Activated naive CD4-positive, alpha-beta T cell treated with anti-CD3 and anti-CD28 coated beads, Interleukin-2, amount 50 U/mL, for 16 hours (primary cell): ENCODE results near the gene UAP1.

Experiments
- DNase-seq: peaks from one replicate; pipeline ENCODE4 v3.0.0-alpha.2; 2020

Gene UAP1

DNA sequence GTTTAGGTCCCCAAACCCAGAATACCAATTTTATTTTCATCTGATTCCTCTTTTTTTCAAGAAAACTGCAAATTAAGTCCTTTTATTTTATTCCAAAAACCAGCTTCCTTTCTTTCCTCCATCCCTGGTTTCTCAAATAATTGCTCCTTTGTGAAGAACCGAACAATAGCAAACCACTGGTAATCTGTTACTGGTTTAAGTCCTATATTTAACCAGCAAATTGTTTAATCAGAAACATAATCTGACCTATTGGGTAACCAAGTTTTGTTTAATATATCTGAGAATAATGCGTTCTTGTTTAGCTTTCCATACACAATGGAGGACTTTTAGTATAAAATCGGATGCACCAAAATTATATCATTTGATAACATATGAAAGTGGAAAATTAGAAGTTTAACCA, 57.6 kb downstream of the UAP1 start:
- DNase-seq = no peak

DNA sequence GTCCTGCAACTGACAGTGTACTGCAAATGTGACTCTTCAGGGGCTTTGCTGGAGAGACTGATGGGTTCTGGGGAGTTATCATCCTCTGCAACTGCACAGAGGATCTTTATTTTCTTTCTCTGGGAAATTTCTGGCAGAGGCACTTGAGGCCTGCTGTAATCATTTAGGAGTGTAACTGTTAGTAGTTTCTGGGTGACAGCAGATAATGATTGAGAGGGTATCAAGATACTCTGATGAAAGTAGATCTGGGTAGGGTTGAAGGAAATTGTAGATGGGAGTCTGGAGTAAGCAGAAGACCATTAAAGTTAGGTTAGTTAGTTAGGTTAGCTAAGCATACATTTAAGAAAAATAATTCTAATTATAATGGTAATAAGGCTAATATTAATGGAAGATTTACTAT, 59.7 kb downstream of the UAP1 start:
- no peak for DNase-seq

DNA sequence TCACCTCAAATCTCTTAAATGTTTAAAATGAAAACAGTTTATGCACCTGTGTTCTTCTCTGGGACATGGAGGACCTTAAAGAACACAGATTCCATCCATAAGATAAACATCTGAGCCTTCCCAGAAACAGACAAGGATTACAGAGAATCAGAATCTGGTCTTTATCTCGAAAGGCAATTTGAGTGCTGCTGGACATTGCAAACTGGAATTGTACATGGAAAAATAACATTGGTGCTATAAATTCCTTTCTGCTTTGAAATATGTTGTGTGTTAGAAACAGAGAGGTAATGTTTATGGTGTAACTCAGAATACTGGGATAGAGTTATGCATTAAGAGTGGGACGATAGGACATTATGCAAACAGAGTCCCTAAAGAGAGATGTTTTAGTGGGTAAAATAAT, 64.2 kb downstream of the UAP1 start:
- no peak for DNase-seq

DNA sequence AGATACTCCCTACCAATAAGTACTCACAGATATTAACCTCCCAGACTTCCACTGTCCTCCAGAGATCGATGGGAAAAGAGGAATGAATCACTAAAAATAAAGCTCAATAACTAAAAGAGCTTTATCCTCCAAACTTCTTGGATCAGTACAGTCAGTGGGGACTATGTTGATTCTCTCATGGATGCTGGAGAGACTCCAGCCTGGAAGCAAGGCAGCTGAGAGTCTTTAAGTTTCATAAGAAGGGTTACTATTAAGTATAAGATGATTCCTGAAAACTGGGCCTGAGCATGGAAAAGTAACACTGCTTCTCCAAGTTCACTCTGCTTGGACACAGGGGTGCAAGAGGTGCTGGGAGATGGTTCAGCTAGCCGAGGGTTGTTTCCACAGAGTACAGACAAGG, 64.6 kb downstream of the UAP1 start:
- DNase-seq = no peak

DNA sequence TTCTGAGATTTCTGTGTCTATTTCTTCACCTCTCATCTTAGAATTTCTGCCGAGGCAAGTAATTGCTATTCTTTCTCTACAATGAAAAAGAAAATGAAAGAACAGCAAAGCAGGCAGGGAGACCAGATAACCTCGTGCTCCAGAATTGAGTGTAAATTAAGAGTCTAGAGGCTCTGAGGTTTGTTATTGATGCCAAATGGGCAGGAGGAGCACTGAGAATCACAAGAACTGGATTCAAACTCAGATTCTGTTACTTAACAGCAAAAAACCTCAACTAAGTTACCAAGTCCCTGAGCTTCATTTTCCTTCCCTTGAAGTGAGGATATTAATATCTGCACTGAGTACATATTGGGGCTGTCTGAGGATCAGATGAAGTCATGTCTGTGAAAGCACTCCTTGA, 65.2 kb downstream of the UAP1 start:
- no peak for DNase-seq

DNA sequence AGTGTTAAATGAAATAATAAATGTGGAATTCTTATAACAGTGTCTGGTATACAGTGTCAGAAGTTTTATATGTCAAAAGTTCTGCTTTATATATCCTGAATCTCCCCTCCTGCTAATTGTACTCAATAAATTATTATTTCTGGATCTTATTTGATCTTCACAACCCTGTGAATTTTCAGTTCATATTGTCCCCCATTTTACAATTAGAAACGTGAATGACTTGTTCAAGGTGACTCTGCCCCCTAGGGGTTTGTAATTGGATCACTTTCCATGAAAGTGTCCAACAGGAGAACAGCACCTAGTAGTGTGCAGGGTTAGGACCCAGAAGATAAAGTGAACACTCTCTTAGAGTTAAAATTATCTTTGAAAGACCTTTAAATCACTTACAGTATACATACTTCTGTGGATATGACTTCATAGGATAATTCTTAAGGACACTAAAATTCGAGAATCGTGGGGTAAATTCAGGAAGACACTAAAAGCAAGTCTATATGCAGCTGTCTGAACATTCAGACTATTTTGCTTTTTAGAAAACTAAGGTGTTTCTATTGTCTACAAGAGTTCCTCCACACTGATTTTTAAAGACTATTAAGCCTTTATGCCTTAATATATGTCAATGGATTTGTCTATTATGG, 66.3 kb downstream of the UAP1 start:
- DNase-seq = no peak

DNA sequence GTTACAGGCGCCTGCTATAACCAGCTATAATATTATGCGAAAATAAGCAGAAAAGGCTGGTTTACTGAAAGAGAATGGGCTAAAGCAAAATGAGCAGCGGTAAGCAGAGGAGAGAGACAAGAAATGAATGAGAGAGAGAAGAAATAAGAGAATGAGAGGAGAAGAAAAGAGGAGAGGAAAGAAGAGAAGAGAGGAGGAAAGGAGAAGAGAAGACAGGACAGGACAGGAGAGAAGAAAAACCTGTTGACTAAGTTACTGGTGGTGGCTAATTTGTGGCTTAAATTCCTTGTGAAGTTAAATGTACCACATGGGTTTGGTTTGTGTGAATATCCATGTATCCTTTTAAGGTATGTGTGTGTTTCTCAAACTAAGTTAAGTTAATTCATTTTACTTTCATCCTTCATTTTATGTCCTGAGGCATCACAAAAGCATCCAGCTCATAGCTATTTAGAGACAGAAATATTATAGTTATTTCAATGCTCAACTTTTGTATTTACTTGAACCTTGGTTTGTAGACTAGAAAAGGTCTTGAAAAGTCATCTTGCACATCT, 67.6 kb downstream of the UAP1 start:
- no peak for DNase-seq

DNA sequence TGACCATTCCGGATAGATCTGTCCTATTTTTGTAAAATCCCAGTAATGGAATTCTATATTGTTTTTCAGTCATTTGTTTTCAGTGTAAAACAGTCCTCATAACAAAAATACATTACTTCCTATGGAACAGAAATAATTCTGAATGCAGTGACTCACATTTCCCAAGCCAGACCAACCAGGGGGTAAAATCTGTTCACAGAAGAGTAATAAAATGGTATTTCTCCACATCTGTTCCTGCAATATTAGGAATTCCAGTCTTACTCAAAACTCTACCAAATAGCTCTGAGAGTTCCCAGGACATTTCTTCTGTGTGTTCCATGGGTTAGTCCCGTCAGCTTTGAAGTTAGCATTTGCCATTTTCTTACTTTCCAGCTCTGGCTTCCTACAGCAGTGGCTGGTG, 68.1 kb downstream of the UAP1 start:
- DNase-seq = no peak

DNA sequence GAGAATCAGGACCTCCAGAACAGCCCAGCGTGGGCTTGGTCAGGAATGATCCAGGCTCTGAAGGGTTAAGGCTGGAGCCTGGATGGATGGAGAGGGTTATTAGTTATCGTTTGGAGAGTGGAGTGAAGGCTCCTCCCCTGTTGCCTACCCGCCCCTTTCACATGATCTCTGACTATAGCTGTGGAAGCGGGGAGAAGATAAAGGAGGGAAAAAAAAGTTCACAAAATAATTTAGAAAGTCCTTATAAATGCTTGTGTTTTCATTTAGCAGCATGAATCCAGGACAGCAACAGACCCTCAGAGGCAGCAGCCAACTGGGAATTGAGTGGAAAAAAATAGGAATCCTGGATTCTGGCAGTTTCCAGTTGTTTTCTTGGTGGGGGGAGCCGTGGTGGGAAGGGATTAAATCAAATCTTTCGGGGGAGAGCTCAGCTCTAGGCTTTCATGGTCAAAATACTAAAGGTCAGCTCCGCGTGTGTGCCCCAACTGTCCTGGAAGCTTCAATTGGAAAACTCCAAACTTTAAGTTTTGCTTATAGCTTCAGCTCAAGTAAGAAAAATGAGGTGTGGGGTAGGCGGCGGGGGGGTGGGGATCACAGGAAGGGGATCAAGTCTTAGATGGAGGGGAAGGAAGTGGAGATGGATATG, 70.1 kb downstream of the UAP1 start:
- DNase-seq = no peak

DNA sequence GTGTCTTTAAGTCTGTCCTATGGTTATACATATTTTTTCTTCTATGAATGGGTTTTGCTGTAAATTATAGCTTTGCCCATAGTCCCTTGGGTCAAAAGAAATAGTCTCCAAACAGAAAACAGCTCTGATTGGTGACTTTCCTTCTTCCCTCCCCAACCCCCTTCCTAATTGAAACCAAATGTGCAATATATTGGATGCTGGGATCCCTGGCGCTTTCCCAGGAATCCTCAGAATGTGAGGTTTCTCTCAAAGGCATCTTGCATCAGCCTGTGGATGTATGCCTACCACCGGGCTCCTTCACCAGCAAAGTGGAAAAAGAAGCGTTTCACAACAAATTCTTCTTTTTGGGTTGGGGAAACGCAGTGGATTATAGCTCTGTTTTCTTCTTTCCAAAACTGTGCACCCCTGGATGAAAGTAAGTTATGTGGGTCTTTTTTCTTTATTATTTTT, 70.7 kb downstream of the UAP1 start, which contains the start of gene DDR2:
Gene DDR2 (plus strand): TSS at position 248 of the 450 bp plus-strand sequence. CDS start 86,600 bp downstream, outside the sequence.
- no peak for DNase-seq

DNA sequence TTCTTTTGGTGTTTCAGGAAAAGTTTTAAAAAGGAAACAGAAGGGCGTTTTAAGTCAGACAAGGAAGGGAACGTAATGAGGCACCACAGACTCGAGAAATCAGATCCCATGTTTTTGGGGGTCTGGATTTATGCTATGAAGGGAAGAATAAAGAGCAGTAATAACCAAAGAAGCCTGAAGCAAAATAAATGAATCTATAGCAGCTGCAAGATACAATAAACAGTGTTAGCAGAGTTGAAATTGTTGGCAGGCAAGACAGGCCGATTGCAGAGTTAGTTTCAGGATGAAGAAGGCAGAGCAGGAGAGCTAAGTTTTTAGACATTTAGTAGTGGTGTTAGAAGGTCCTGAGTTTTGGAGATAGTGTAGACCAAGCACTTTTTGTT, 71.2 kb downstream of the UAP1 start:
- no peak for DNase-seq

DNA sequence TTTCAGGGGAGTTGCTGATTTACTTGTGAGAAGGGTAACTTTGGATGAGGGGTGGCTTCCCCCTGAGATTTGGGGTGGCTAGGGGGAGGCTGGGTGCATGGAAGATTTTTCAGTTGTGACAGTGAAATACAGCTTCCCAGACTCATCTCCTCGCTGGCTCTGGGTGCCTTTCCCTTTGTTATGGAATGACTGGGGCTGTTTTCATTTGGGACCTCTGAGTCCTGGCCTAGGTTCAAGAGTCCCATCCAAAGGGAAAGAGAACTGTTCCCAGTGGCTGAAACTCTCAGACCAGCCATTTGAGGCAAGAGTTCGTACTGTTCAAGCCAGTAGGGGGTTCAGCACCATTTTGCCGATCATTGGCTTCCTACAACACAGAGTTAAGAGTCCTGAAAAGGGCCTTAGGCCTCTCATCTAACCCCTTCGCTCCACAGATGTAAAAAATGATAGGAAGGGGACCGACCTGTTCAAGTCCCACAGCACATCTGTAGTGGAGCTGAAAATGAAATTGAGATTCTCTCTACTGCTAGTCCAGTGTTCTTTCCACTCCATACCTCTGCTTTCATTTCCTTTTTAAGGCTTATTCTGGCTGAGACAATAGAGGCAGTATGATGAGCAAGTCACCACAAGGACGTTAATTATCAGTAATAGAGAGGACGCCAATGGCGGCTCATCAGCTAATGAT, 71.7 kb downstream of the UAP1 start:
- no peak for DNase-seq

DNA sequence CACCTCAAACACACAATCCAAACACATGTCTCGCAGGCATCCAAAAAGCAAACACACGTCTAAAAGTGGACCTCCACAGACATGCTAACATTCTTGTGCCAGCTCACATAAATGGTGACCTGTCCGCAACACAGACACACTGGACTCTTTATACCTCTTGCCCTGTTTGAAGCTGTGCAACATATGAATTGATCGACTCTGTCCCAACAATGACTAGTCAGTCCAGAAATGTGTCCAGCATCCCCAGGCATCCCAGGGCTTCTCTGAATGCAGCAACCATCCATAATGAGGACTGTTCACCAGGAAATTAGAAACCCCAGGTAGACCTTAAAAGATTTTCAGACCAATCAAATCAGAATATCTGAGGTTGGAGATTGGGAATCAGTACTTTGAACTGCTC, 73.9 kb downstream of the UAP1 start:
- no peak for DNase-seq

DNA sequence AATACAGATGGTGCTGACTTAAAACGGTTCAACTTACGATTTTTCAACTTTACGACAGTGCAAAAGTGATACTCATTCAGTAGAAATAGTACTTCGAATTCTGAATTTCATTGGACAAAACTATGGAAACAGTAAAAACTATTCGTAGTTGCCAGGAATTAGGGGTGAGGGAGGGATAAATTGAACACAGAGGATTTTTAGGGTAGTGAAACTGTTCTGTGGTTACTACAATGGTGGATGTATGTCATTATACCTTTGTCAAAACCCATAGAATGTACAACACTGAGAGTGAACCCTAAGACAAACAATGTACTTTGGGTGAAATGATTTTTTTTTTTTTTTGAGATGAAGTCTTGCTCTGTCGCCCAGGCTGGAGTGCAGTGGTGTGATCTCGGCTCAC, 78.2 kb downstream of the UAP1 start:
- DNase-seq = no peak

DNA sequence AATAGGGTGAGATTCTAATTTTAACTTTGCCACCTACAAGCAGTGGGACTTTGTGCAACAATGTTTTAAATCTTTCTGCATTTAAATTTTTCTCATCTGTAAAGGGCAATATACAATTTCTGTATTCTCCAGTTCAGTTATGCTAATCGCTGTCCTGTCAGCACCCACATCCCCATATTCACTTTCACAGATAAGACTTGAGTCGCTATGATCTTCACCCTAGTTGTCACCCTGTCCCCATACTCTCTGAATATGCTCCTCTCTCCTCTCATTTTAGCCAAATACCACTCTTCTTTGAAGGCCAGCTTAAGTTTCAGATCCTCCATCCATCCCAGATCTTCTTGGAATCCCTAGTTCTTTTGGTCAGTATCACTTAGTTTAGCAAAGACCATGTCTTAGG, 79.6 kb downstream of the UAP1 start:
- no peak for DNase-seq

DNA sequence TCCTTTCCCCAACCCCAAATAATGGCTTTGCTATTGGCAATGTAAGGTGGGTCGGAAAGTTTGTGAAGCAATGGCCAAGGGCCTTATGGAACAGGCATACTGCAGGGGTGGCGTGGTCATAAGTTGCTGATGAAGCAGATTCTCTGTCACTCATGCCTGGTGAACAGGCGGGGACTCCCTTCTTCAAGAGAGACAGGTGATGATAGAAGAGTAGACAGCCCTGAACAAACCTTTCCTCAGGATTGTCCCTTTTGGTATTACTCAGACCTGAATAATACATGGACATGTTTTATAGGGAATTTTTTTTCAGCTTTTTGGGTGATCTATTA, 83.4 kb downstream of the UAP1 start:
- no peak for DNase-seq

DNA sequence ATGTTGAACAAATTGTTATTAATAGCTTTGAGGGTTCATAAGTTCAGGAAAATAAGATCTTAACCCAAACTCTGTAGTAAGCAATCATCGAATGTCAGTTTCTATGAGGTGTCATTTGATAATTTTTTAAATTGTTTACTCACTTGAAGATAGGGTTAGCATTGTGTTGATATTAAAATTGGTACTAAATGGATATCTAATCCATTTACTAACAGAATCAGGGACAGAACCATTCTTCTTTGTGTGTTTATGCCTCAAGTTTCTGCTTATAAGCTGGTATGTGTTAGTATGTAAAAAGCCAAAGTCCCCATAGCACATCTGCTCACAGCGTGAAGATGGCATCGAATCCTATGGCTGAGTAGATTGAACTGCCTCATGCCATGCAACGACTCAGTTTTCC, 84.1 kb downstream of the UAP1 start:
- no peak for DNase-seq

DNA sequence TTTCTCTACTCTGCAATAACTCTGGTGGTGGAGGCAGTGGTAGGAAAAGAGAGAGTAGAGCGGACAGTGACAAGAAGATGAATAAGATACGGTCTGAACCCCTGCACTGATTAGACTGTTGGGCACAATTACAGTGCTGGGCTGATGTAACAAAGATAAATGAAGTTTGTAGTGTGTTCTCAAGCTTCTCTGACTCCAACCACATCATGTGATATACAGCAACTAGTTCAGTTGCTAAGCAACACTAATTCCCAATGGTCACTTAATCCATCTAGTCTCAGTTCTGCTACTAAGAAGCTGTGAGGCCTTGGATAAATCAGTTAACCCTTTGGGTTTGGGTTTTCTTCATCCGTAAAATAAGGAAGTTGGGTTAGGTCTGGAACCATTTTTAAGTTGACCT, 88.1 kb downstream of the UAP1 start:
- DNase-seq = no peak
